ENCODE data around the gene LRRC8A.

LRRC8A gene

GRCh38 chr9:128901379-128901778, 19.4 kb downstream of the LRRC8A start:
- no peak for DNase-seq (ENCODE audit: low read depth in 1 of 2, low spot score in 1 of 2)

GRCh38 chr9:128901822-128902221, 19.9 kb downstream of the LRRC8A start:
- no peak for DNase-seq (ENCODE audit: low read depth in 1 of 2, low spot score in 1 of 2)

GRCh38 chr9:128902351-128903078, 20.6 kb downstream of the LRRC8A start:
- peak; percentile 72 to 77 for DNase-seq (ENCODE audit: low read depth in 1 of 2, low spot score in 1 of 2)

GRCh38 chr9:128903079-128903461, 21.1 kb downstream of the LRRC8A start:
- no peak for DNase-seq (ENCODE audit: low read depth in 1 of 2, low spot score in 1 of 2)

GRCh38 chr9:128903871-128904620, 22.1 kb downstream of the LRRC8A start:
- DNase-seq (ENCODE audit: low read depth in 1 of 2, low spot score in 1 of 2): no peak

GRCh38 chr9:128905964-128906363, 24.0 kb downstream of the LRRC8A start:
- DNase-seq (ENCODE audit: low read depth in 1 of 2, low spot score in 1 of 2): no peak

- no peak for DNase-seq (ENCODE audit: low read depth in 1 of 2, low spot score in 1 of 2)
Measured at GRCh38 chr9:128906741-128907140, 24.8 kb downstream of the LRRC8A start.

GRCh38 chr9:128908372-128908771, 26.4 kb downstream of the LRRC8A start:
- no peak for DNase-seq (ENCODE audit: low read depth in 1 of 2, low spot score in 1 of 2)

GRCh38 chr9:128909859-128910258, 27.9 kb downstream of the LRRC8A start:
- DNase-seq (ENCODE audit: low read depth in 1 of 2, low spot score in 1 of 2): no peak

- DNase-seq (ENCODE audit: low read depth in 1 of 2, low spot score in 1 of 2): no peak
Measured at GRCh38 chr9:128910906-128911305, 29.0 kb downstream of the LRRC8A start.

- no peak for DNase-seq (ENCODE audit: low read depth in 1 of 2, low spot score in 1 of 2)
Measured at GRCh38 chr9:128911529-128912035, 29.6 kb downstream of the LRRC8A start.

- no peak for DNase-seq (ENCODE audit: low read depth in 1 of 2, low spot score in 1 of 2)
Measured at GRCh38 chr9:128912270-128912853, 30.4 kb downstream of the LRRC8A start.

- no peak for DNase-seq (ENCODE audit: low read depth in 1 of 2, low spot score in 1 of 2)
Measured at GRCh38 chr9:128913048-128913900, 31.3 kb downstream of the LRRC8A start.

- DNase-seq (ENCODE audit: low read depth in 1 of 2, low spot score in 1 of 2): no peak
Measured at GRCh38 chr9:128913995-128914772, 32.3 kb downstream of the LRRC8A start.

GRCh38 chr9:128916204-128916603, 34.3 kb downstream of the LRRC8A start:
- no peak for DNase-seq (ENCODE audit: low read depth in 1 of 2, low spot score in 1 of 2)

GRCh38 chr9:128916745-128917144, 34.8 kb downstream of the LRRC8A start:
- DNase-seq (ENCODE audit: low read depth in 1 of 2, low spot score in 1 of 2): no peak

GRCh38 chr9:128917151-128917849, 35.4 kb downstream of the LRRC8A start:
- DNase-seq (ENCODE audit: low read depth in 1 of 2, low spot score in 1 of 2): no peak

GRCh38 chr9:128918921-128919320, 37.0 kb downstream of the LRRC8A start:
- DNase-seq (ENCODE audit: low read depth in 1 of 2, low spot score in 1 of 2): no peak

GRCh38 chr9:128919402-128920089, 37.6 kb downstream of the LRRC8A start:
- no peak for DNase-seq (ENCODE audit: low read depth in 1 of 2, low spot score in 1 of 2)
